Measurements from ENCODE around the gene MYO10.
"Not testable (repeated sequence)": the region's sequence is repeated elsewhere in the genome, so short reads cannot be mapped to it uniquely, and the experiment has no call there.

MYO10 gene

GRCh38 chr5:16855898-16856297, 80.2 kb downstream of the MYO10 start:
- no peak for DNase-seq

- no peak for DNase-seq
These were observed 80.6 kb downstream of the MYO10 start for GRCh38 chr5:16855485-16855884.

DNA sequence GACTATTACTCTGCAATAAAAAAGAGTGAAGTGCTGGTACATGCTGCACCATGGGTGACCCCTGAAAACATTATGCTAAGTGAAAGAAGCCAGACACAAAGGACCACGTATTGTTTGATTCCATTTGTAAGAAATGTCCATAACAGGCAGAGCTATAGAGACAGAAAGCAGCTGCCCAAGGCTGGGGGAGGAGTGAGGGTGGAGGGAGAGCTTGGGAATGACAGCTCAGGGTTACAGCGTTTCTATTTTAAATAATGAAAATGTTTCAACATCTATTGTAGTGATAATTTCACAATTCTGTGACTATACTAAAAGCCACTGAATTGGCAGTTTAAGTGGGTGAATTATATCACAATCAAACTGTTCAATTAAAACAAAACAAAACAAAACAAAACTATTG, 81.7 kb downstream of the MYO10 start:
- DNase-seq, result no peak

GRCh38 chr5:16853518-16853917, 82.6 kb downstream of the MYO10 start:
- no peak for DNase-seq

DNA sequence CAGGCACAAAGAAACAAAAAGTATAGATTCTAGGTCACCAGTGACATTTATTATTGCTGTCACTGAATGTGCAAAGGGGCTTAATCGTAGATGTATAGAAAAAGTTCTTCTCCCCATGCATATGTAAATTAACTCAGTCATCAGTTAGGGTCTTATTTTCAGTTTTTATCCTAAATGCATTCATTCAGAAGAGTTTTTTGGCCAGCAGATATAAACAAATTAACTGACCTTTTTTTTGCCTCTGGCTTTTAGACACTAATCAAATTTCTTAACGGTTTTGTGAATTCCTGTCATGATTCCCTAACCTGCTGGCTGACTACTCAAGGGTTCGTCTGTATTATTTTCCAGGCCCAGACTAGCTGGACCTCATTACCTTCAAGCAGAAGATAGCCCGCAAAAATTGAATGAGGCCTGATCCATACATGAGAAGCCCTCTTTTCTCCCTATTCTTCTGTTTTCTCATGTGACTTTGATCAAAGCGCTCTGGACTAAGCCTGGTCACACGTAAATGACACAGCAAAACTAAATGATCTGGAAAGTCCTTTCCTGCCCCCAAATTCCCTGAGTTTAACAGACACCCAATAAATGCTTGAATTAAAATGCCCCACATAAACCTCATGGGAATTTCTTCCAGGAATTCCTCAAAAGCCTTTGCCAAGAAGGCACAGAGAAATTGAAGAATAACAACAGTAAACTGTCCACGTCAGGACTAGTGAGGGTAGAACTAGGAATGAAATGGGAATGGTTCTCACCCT, 83.7 kb downstream of the MYO10 start:
- DNase-seq, result no peak

GRCh38 chr5:16849775-16850174, 86.3 kb downstream of the MYO10 start:
- no peak for DNase-seq

- DNase-seq, result no peak
These were observed 86.9 kb downstream of the MYO10 start for GRCh38 chr5:16849181-16849580.

DNA sequence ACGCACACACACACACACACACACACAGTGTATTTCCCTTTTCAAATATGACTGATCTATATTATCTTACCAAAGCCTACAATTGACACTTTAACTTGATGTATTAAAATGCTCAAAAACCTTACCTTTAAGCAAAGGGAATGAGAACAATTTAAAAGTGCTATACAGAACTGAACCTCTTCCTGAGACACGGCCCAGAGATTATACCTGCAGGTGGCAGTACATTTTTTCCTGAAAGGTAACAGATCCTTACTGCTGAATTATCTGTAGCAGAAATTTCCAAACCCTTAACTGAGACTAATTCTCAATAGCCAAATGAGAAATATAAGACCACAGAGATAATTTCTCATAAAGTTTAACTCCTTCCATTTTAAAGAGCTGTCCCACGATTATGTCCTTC, 91.1 kb downstream of the MYO10 start:
- DNase-seq, result no peak

DNA sequence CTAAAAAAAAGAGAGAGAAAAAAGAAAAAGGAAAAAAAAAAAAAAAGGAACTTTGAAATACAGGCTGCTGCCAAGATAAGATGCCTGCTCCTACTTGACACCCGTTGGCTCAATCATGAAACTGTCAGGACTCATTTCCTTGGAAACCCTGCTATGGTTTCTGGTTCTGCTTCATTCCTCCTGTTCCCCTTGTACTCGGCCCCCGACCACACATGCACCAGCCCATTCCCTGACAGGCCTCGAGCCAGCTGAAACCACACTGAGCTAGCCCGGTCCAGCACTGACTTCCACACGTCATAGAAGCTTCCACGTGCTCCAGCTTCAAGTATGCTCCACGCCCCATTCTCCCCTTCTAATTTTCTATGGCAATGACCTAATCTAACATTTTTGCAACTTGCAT, 93.2 kb downstream of the MYO10 start:
- no peak for DNase-seq

DNA sequence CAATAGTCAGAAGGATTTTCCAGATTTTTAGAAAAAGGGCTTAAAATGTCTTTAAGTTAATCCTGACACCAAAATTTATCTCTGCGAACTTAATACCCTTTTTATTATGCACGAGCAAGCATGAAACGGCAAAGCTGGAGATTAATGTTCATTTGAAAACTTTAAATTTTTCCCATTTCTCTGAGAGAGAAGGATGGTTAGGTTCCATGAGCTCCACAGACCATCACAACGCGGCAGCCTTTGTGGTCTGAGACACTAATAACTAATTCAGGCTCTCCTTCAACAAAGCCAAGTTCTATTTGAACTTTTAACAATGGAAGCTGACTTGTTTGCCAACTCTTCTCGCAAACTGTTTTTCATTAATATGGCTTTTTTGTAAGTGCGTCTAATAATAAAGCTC, 94.7 kb downstream of the MYO10 start:
- DNase-seq, result no peak

GRCh38 chr5:16837305-16837704, 98.8 kb downstream of the MYO10 start:
- DNase-seq, result no peak

- no peak for DNase-seq
These were observed 102.1 kb downstream of the MYO10 start for GRCh38 chr5:16834029-16834428.

DNA sequence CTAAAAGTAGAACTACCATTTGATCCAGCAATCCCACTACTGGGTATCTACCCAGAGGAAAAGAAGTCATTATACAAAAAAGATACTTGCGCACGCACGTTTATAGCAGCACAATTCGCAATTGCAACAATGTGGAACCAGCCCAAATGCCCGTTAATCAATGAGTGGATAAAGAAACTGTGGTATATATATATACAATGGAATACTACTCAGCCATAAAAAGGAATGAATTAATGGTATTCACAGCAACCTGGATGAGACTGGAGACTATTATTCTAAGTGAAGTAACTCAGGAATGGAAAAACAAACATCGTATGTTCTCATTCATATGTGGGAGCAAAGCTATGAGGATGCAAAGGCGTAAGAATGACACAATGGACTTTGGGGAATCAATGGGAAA, 104.8 kb downstream of the MYO10 start:
- not testable (repeated sequence) for DNase-seq

- DNase-seq, result no peak
These were observed 108.3 kb downstream of the MYO10 start for GRCh38 chr5:16827755-16828154.

GRCh38 chr5:16826379-16827125, 109.5 kb downstream of the MYO10 start:
- DNase-seq, result no peak

GRCh38 chr5:16819522-16820167, 116.4 kb downstream of the MYO10 start:
- DNase-seq, result no peak

- DNase-seq, result no peak
These were observed 120.7 kb downstream of the MYO10 start for GRCh38 chr5:16815432-16815831.

DNA sequence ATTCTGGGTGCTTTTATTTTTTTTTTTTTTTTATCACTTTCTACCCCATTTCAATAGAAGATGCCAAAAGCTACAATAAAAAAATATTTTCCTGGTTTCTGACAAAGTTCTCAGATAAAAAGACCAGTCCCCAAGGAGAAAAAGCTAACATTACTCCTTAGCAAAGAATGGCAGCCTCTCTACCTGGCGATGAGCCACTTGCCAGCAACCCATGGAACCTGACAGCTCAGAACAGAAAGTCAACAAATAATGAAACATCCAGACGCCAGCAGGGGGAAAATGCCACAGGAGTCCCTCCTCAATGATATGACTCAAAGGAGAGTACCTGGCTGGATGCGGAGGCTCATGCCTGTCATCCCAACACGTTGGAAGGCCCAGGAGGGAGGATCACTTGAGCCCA, 123.2 kb downstream of the MYO10 start:
- no peak for DNase-seq

- DNase-seq, result no peak
These were observed 123.6 kb downstream of the MYO10 start for GRCh38 chr5:16812448-16812847.

- no peak for DNase-seq
These were observed 125.8 kb downstream of the MYO10 start for GRCh38 chr5:16810208-16810854.

DNA sequence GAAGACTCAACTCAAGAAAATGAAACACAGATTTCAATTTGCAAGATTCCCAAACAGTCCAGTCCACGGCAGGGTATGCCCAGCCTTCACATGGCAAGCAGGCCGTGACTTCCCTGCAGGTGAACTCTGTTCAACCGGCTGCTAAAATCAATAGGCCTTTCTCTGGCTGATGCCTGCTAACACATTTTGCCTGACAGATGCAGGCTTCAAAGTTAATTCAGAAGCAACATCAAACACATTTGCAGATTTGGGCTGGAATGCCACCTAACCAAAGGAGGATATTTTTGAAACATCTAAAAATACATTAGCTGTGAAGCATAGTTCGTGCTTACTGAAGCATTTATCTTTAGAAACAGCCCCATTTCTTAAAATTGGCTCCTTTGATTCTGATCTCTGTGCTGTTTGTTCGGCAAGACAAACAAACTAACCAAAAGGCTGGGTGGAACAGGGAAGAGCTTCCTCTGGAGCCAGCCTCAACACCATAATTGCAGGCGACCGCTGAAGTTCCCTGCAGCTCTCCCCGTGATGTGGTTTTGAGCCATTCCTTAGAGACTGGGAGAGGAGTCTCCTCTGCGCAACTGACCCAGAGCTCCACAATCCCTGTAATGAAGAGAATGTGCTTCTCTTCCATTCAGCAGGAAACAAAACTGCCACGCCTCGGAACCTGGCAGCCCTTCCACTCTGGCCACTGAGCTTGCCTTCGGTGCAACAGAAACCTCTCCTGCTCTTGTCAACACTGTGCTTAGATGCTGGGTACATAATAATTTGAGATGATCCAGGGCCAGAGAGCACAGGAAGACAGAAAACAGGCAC, 126.5 kb downstream of the MYO10 start:
- no peak for DNase-seq

DNA sequence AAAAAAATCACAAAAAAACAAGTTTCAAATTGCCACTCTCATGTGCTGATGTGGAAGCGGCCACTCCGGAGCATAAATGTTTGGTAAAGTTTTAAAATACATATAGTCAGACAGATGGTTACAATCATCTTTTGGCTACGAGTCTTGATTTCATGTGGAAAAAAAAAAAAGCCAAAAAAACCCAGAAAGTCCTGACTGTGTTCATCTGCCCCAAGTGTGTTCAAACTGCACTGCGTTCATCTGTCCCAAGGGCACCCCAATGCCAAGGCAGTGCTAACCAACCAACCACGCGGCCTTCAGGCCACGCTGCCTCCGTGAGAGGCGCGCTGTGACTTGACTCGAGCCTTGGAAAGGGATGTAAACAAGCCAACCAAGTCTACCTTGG, 127.1 kb downstream of the MYO10 start:
- no peak for DNase-seq

- DNase-seq, result no peak
These were observed 128.1 kb downstream of the MYO10 start for GRCh38 chr5:16808021-16808420.

Measured in 8988T (cell line).